Right hindlimb (tissue), 1 donor: Measurements from ENCODE around the gene RGL1.

ENCODE experiments used
- DNase-seq: peaks from one replicate; pipeline ENCODE4 v3.0.0-alpha.2; 2018

RGL1 gene

GRCh38 chr1:183824291-183824690 is 19.4 kb downstream of the RGL1 start:
- no peak for DNase-seq

GRCh38 chr1:183827801-183828200 is 22.9 kb downstream of the RGL1 start:
- no peak for DNase-seq

DNA sequence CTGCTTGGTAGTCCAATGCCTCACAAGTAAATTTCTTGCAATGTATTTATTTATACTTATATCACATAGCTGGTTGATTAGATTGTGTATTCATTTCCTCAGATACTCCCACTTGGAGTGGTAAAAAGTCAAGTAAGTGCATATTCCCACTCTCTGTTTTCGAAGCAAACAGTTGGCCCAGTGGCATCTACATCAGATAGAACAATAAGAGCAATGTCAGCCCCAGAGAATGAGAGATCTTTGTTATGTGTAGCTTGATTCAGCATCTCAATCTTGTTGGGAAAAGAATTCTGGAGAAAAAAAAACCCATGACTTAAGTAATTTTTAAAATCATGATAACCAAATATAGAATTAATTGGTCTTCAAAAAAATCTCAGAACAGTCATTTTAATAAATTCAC is 25.5 kb downstream of the RGL1 start:
- DNase-seq, result no peak

- DNase-seq, result no peak
Observed at GRCh38 chr1:183831311-183831710, 26.4 kb downstream of the RGL1 start.

- DNase-seq, result no peak
Observed at GRCh38 chr1:183832459-183832858, 27.5 kb downstream of the RGL1 start.

GRCh38 chr1:183834568-183834967 is 29.6 kb downstream of the RGL1 start:
- no peak for DNase-seq

DNA sequence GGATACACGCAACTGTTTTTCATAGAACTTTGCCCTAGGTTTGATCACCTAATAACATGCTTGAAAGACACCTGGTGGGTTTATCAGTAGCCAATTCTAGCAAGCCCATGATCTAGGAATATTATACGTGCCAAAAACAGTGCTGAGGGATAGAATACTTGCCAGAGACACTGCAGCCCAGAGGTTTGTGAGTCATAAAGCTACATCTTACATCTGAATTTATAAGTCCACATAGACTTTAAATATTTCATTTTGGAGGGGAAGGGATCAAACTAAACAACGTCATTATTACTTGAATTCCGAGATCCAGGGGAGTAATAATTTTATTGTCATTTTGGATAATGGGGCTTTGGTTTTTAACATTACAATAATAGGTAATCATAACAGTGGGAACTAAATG is 31.7 kb downstream of the RGL1 start:
- no peak for DNase-seq

DNA sequence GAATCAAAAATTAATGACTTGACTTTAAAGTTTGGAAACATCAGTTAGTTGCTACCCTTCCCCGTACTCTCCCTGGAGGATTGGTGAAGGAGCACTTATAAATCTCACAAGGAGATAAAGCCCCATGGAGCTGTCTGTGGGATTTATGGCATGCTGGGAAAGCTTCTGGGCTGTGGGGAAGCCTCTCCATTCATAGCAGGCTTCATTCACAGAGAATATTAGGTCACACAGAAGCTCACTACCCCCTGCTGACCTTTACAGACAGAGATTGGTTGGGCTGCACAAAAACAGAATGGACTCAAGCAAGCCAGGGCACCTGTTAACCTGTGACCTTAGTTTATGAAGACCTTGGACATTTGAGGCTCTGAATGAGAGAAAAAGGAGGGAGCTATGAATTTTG is 32.1 kb downstream of the RGL1 start:
- no peak for DNase-seq

GRCh38 chr1:183838221-183838620 is 33.3 kb downstream of the RGL1 start:
- no peak for DNase-seq

DNA sequence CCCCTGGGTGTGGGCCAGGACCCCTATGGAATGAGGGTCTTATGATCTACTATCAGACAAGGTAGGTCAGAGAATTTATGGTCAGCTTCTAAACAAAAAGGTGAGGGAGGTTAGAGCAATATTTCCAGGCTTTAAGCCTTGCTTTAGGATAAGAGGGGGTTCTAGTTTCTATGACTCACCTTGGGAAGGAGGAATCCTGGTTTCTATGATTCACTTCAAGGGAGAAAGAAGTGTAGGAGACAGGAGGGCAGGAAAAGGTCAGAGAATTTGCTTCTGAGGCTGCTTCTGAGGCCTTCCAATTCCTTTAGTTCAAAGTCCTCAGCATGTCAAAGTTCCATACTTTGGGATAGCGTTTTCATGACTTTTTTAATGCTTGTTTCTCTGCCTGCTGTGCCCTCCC is 35.2 kb downstream of the RGL1 start:
- no peak for DNase-seq

GRCh38 chr1:183841550-183841949 is 36.6 kb downstream of the RGL1 start:
- no peak for DNase-seq

- peak; percentile 52 for DNase-seq
Observed at GRCh38 chr1:183841950-183842794, 37.3 kb downstream of the RGL1 start.

DNA sequence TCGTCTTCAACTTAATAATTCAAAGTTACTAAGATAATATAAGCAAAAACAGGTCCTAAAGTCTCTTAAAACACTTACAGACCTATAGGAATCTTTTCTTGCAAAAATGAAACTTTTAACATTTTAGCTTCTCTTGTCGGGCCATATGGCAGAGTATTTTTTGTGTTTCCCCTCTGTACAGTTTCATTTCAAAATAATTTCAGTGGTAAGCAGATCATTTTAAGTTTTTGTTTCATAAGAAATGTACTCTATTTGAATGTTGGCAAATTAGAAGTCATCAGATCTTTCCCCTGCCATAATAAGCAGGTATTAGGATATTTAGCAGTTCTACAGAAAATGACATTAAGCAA is 37.9 kb downstream of the RGL1 start:
- no peak for DNase-seq

DNA sequence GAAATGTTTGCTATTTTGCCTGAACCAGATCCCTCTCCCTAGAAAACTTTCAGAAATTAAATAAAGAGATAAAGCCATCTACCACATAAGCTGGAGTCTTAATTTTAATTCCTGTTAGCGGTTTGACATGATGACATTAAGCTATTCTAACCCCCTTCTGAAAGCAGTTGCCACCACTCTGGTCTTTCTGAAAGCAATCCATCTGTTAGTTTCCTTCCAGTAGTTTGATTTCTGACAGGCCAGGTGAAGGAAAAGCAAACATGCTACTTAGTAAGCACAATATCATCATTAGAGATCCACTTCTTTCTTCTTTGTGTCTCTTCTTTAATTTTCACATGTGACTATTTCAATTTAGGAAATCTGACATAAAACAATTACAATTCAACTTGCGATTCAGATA is 39.9 kb downstream of the RGL1 start:
- DNase-seq, result no peak

DNA sequence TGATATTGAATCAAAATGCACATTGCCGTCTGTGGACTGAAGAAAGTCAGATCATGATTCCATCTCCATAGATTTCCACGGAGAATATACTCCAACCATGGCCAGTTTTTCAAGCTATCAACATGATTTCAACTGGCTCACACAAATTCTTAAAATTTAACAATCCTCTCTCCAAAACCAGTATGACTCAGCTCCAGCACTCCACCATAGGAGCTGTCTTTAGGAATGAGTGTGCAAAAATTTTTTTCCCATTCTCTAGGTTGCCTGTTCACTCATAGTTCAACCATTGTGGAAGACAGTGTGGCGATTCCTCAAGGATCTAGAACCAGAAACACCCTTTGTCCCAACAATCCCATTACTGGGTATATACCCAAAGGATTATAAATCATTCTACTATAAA is 40.8 kb downstream of the RGL1 start:
- DNase-seq, result no peak

DNA sequence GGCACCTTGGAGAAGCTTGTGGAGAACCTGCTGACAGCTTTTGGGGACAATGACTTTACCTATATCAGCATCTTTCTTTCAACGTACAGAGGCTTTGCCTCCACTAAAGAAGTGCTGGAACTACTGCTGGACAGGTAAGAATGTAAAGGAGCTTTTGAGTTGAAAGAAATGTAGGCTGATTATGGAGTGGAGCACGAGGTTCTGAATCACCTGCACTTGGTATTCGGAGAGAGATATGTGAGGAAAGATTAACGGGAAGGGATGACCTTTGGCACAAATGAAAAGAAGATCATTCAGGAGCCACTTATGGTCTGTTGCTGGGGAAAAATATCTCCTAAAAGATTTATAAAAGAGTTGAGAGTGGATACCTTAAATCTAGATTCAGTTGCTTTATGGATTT is 42.7 kb downstream of the RGL1 start:
- no peak for DNase-seq

DNA sequence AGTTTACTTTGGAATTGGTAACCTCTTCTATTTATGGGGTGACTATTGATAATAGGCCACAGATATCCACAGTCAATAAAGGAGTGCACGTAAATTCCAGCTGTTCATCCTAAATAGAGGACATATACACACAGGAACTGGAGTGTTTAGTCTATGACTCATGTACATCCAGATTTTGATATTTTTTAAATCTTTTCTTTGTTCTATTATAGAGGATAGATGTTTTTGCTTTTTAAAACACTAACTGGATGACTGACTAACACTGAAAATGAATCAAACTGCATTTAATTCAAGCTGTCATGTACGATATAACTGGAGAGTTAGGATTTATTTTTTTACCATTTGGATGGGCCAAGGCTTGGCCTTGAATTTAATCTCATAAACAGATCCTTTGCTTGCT is 45.9 kb downstream of the RGL1 start:
- no peak for DNase-seq

GRCh38 chr1:183859119-183859518 is 54.2 kb downstream of the RGL1 start:
- DNase-seq, result no peak

GRCh38 chr1:183859831-183860230 is 54.9 kb downstream of the RGL1 start:
- no peak for DNase-seq

GRCh38 chr1:183862967-183863366 is 58.0 kb downstream of the RGL1 start:
- DNase-seq, result no peak

- no peak for DNase-seq
Observed at GRCh38 chr1:183863852-183864251, 58.9 kb downstream of the RGL1 start.

DNA sequence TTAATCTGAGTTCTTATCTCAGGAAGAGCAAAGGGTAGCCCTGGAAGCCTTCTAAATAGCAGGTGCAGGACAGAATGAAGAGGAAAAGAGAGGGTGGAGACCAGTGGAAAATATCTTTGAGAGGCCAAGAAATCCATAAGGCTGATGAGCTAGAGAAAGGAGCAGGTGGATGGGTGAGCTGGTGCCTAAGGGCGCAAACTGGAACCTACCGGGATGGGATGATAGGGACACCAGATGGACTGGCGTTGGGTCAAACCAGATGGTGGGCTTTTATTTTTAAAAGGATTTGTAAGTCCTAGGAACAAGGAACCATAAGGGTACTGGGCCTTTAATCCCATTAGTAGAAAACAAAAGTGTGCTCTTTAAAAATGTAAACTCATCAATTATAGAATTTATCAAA is 59.7 kb downstream of the RGL1 start:
- no peak for DNase-seq

DNA sequence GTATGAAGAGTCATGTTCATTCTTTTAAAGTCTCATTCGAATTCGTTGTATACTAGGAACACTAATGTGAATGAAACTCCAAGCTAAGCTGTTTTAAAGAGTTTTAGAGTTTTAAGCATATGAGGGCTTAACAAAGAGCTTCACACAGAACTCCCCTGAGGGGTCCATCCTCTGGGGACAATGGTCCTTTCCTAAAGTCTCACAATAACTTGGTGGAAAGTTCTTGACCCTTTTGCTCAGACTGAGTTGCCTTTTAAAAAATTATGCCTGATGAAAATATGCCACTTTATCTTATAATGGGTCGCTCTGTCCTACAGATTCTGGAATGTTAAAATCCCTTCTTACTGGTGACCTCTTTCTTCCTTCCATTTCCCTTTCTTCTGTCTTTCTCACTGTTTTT is 64.3 kb downstream of the RGL1 start:
- DNase-seq, result no peak

GRCh38 chr1:183869664-183870063 is 64.7 kb downstream of the RGL1 start:
- DNase-seq, result no peak

DNA sequence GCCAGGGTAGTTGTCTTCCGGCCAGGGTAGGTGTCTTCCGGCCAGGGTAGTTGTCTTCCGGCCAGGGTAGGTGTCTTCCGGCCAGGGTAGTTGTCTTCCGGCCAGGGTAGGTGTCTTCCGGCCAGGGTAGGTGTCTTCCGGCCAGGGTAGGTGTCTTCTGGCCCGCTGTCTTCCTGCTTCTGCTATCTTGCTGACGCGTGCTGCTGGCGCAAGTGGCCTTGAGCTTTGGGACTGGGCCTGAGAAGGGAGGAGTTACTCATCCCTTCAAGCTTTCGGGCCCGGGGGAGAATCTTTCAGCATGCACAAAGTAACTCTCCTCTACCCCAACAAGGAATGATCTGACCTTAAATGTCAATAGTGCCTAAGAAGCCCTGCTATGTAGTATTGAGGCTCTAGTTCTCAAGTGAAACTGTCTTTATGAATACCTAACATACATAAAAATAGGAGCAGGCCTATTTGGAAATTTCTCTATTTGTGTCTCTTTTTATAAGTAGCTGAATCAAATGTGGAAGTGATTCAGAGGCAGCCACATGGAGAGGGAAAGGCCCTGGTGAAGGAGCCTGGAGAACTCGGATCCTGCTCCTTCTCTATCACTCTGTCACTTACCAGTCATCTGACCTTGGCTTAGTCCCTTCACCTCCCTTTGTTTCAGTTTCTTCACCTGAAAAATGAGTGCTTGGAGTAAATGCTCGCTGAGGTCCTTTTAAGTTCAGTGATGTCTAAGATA is 65.6 kb downstream of the RGL1 start:
- DNase-seq, result no peak
